Suppressor macrophage (primary cell): Measurements from ENCODE around the gene CYP3A7.
A peak's percentile ranks its signal among the peaks of the same experiment; 100 is the strongest.
"Not testable (repeated sequence)": the region's sequence is repeated elsewhere in the genome, so short reads cannot be mapped to it uniquely, and the experiment has no call there.

Source experiments
- DNase-seq, 4 experiments: peaks; one replicate each; pipeline ENCODE4 v3.0.0-alpha.2; 2020 to 2022

CYP3A7 gene

DNA sequence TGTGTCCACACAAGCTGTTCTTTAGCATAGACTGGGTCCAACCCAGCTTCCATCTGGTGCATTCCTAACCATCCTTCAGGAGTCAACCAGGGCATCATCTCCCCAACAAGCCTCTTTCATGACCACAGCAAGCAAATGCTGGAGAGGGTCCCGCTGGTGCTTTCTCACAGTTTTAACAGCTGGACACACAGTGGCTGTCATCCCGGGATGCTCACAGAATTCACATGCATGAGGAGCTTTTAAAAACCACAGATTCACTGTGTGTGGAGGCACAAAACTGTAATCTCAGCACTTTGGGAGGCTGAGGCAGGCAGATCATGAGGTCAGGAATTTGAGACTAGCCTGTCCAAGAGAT, 6.4 kb upstream of the CYP3A7 start:
- DNase-seq: no peak

DNA sequence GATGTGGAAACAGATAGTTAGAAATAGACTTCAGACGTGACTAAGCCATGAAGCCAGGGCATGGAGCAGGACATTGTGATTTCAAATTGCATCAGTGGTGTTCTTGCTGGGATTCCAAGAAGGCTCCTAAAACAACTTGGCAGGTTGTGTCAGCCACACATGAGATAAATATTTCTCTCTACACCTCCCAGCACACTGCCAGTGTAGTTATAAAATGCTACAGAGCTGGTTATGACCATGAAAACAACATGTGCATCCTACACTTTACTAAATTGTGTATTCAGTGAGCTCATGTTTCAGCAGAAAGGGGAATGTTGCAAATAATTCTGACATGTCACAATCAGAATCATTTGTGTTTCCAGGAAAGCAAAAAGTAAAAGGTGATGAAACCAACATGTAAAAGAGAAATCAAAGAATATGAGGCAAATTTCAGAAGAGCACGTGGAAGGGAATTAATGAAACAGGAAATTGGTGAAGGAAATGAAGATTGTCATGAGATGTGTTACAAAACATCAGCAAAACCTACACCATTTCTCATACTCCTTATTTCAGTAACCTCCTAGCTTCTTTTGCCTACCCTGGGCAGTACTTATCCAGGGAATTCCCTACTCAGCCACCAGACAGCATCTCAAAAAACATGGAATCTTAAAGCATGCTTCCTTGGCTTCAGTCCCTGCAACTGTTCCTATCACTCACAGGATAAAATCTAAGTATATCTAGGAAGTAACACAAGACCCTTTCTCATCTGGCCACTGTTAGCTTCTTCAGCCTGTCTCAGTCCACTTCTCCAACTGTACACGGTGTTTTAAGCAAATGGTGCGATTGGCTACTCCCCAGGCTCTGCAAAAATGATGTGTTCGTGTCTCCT, 5.8 kb upstream of the CYP3A7 start:
- DNase-seq: peak; percentile 17 to 54 (median 40)

- no peak for DNase-seq
Observed at GRCh38 chr7:99739699-99740572, 4.9 kb upstream of the CYP3A7 start.

GRCh38 chr7:99737726-99738125, 2.7 kb upstream of the CYP3A7 start:
- no peak for DNase-seq

GRCh38 chr7:99736667-99737066, 1.7 kb upstream of the CYP3A7 start:
- not testable (repeated sequence) for DNase-seq

GRCh38 chr7:99733448-99733847, 1.5 kb downstream of the CYP3A7 start:
- DNase-seq: peak; percentile 7 to 19 (median 13)

- DNase-seq: no peak
Observed at GRCh38 chr7:99733003-99733402, 2.0 kb downstream of the CYP3A7 start.

DNA sequence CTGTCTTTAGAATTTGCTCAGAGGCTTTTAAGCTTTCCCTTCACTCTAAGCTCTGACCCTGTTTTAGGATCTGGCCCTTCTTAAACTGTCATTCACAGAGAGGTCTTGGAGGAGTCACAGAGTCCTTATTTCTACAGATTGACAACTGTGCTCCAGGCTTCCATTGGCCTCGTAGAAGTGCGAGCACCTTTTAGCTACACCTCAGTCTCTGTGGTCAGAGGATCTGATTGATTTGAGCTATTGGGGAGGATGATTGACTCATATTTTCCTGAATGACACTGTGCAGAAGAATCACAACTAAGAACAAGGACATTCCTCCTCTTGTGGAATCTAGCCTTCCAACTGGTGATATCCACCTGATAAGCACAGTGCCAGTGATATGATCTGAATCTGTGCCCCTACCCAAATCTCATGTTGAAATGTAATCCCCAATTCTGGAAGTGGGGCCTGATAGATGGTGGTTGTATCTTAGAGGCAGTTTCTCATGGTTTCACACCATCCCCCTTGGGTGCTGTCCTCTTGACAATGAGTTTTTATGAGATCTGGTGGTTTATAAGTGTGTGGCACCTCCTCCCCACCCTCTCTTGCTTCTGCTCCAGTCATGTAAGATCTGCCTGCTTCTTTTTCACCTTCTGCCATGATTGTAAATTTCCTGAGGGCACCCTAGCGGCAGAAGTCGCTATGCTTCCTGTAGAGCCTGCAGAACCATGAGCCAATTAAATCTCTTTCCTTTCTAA, 3.2 kb downstream of the CYP3A7 start:
- DNase-seq: no peak

DNA sequence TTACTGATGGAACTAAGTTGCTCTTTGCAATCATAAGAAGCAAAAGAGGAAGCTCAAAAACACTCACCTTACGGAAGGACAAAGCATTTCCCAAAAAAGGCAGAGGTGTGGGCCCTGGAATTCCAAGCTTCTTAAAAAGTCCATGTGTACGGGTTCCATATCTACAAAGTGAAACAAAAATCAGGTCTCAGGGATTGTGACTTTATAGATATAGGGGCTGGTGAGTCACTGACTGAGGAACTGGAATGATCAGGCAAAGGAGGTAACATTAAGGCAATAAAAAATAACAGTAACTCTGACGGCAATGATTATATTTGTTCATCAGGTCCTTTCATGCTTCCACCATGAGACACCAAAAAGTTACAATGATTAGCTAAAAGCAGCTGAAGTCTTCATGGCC, 4.0 kb downstream of the CYP3A7 start:
- DNase-seq: no peak

DNA sequence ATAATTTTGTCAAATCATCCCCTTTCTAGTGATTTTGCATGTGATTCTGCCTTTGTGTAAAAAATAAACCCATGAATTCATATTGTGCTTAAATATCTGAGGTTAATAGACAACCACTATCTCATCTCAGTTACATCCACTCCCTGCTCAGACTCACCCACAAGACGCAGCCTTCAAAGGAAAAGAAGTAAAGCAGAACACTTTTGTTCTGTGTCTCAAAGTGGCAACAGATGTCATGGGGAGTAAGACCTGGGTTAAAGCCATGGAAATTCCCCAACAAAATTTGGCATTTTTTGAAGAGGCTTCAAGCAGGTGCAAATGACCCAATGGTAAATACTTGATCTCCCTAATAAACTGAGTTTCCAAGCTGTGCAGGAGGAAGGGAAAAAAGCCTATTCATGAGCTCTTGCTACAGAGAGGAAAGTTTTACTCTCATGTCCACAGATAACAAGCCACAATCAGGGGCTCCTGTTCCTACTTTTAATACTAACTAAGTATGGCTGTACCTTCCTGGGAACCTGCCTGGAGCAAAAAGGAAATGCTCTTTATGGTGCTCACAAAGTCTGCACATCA, 4.7 kb downstream of the CYP3A7 start:
- no peak for DNase-seq

DNA sequence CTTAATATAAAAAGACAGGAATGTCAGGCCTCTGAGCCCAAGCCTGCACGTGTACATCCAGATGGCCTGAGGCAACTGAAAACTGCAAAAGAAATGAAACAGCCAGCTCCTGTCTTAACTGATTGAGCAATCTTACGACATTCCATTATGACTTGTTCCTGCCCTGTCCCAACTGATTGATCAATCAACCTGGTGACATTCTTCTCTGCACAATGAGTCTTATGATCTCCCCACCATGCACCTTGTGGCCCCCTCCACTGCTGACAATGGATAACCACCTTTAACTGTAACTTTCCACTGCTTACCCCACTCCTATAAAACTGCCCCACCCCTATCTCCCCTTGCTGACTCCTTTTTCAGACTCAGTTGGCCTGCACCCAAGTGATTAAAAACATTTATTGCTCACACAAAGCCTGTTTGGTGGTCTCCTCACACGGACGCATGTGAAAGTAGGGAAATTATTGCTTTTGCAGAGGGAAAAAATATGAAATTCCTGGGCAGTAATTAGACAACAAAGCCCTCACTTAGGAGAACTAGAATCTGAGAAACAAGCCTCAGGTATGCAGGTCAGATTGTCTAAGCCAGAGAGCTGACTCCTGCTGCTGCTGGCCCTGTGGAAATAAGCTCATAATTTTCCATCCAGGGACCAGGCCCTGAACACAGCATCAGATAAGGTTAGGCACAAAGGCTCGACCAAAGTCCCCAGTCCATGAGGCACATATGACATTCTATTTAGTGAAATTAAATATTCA, 5.3 kb downstream of the CYP3A7 start:
- DNase-seq: no peak

DNA sequence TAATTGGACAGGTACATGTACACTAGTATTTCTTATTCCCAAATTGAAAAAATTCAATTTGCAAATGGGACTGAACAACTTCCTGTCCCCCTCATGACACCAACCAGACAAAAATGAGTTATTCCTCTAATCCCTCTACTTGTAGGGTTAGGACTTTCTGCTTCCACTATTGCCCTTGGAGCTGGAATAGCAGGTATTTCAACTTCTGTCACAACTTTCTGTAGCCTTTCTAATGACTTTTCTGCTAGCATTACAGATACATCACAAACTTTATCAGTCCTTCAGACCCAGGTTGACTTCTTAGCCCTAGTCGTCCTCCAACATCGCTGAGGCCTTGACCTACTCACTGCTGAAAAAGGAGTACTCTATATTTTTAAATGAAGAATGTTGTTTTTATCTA, 6.4 kb downstream of the CYP3A7 start:
- no peak for DNase-seq

DNA sequence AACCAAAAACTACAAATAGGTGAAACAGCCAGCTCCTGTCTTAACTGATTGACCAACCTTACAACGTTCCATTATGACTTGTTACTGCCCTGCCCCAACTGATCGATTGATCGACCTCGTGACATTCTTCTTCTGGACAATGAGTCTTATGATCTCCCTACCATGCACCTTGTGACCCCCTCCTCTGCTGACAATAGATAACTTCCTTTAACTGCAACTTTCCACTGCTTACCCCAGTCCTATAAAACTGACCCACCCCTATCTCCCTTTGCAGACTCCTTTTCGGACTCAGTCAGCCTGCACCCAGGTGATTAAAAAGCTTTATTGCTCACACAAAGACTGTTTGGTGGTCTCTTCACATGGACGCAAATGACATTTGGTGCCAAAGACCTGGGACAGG, 11.8 kb downstream of the CYP3A7 start:
- not testable (repeated sequence) for DNase-seq

- no peak for DNase-seq
Observed at GRCh38 chr7:99720800-99721595, 14.0 kb downstream of the CYP3A7 start.

- DNase-seq: no peak
Observed at GRCh38 chr7:99719996-99720769, 14.8 kb downstream of the CYP3A7 start.

- DNase-seq: no peak
Observed at GRCh38 chr7:99713995-99714570, 20.9 kb downstream of the CYP3A7 start.

DNA sequence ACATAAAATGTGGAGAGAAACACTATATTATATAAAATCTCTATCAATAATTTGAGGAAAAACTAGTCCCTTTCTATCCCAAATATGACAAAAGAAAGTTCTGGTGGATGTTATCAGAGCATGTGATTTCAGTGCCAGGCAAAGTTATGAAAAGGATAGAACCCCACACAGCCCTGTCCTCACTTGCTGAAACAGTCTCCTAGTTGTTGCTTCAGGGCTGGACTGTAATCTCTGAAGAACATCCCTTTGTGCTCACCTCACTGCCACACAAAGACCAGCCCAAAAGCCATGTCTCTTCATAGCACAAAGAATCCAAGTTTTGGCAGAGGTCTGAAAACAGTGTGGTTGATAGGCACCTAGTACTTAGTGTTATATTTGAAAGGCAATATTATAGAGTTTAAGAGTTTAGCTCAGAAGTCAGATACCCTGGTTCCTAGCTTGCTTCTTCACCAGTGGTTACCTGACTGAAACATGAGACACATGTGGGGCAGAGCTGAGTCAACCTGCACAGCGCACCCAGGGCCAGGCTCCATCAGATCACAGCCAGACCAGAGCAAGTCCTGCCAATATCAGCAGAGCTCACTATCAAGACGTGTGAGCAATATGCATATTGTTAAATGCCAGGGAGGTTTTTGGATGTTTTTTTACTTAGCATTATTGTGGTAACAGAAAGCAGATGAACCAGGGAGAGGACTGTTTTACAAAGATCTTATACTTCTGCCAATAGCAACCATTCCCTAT, 25.0 kb downstream of the CYP3A7 start:
- DNase-seq: no peak

- DNase-seq: no peak
Observed at GRCh38 chr7:99709260-99709659, 25.7 kb downstream of the CYP3A7 start.

GRCh38 chr7:99707096-99707495, 27.9 kb downstream of the CYP3A7 start:
- no peak for DNase-seq
